Activated CD4-positive, alpha-beta T cell treated with anti-CD3 and anti-CD28 coated beads for 36 hours (primary cell): Measurements from ENCODE around the gene HMG20A. TPM values are rescaled to one million over a fixed set of nuclear protein-coding genes. Genes with fewer than 3 reads are reported as not detected.

ENCODE experiments used
- ATAC-seq: fragments of 200-7000 bp; cut with Tn5 transposase; one replicate; pipeline ENCODE4 v1.10.0; 2021; ENCODE audit warnings: mild to moderate bottlenecking, moderate library complexity
- CTCF ChIA-PET: fragments of 350-600 bp; sonication (Branson Sonifier 250); formaldehyde crosslinking; loops from one replicate; lab custom pipeline; 2021; ENCODE audit warnings: antibody characterized with exemption; lab: Charles Lee
- POLR2A ChIA-PET: fragments of 350-600 bp; sonication (Branson Sonifier 250); formaldehyde crosslinking; loops from one replicate; lab custom pipeline; 2021; ENCODE audit warnings: antibody characterized with exemption, inconsistent platforms; lab: Charles Lee
- DNase-seq: peaks from one replicate; pipeline ENCODE4 v3.0.0-alpha.2; 2020
- H3K27ac Mint-ChIP-seq: one replicate; pipeline ENCODE4 v1.8.0; 2021; ENCODE audit warnings: mixed read lengths
- H3K27me3 Mint-ChIP-seq: one replicate; pipeline ENCODE4 v1.8.0; 2021; ENCODE audit warnings: mixed read lengths
- H3K36me3 Mint-ChIP-seq: one replicate; pipeline ENCODE4 v1.8.0; 2021; ENCODE audit warnings: low read depth, mixed read lengths
- H3K4me1 Mint-ChIP-seq: one replicate; pipeline ENCODE4 v1.8.0; 2021; ENCODE audit warnings: mixed read lengths
- H3K4me3 Mint-ChIP-seq: one replicate; pipeline ENCODE4 v1.8.0; 2021; ENCODE audit warnings: mild to moderate bottlenecking, moderate library complexity, mixed read lengths
- H3K9me3 Mint-ChIP-seq: one replicate; pipeline ENCODE4 v1.8.0; 2021; ENCODE audit warnings: low read depth, mixed read lengths
- intact Hi-C, 2 experiments: fragments of 100-400 bp; cut with DNase I in 1 of 2; cut with micrococcal nuclease in 1 of 2; formaldehyde crosslinking; loops; one replicate each; pipeline versions ENCODE4 v1.14.2 to v1.15.1; 2022 to 2024; cut with DNase I, micrococcal nuclease
- total RNA-seq, 2 experiments: library from RNA; stranded (reverse); gene quantifications; one replicate each; pipeline ENCODE4 v1.2.3, GENCODE V29; 2021

Gene HMG20A
- total RNA-seq, 2 experiments from 2014 or later = 45.9 to 59.1 TPM

GRCh38 chr15:77531191-77532000 lies 110.7 kb downstream of the HMG20A start:
- Mint-ChIP-seq H3K4me3 (no peak overlapping the region), H3K9me3 (no peaks in the 10 kb centered on the region), H3K36me3 (no peaks in the 10 kb centered on the region), H3K27ac (no peak overlapping the region), H3K4me1 (no peaks in the 10 kb centered on the region), H3K27me3 (peaks cover 3% of the 10 kb centered on the region)
- ChIA-PET CTCF (interaction anchor here (0.7 kb wide), 1 partner anchor 12 kb away, joined by 3 read pairs; no protein-coding TSS in a partner anchor), POLR2A (no interaction called here)
- ATAC-seq = no peak
- no peak for DNase-seq
- intact Hi-C loops = no loop called here

GRCh38 chr15:77532067-77532710 lies 111.5 kb downstream of the HMG20A start:
- ATAC-seq (no peak), DNase-seq (no peak)
- no peaks in the 10 kb centered on the region for H3K9me3 Mint-ChIP-seq
- intact Hi-C loops = no loop called here
- no peak overlapping the region for H3K27ac Mint-ChIP-seq
- POLR2A ChIA-PET = no interaction called here
- H3K36me3 Mint-ChIP-seq = no peaks in the 10 kb centered on the region
- H3K4me1 Mint-ChIP-seq = no peaks in the 10 kb centered on the region
- CTCF ChIA-PET = interaction anchor here (0.6 to 0.8 kb wide), 3 partner anchors 11 to 548 kb away, joined by 3 to 8 read pairs (median 3); no protein-coding TSS in a partner anchor
- H3K4me3 Mint-ChIP-seq = no peak overlapping the region
- H3K27me3 Mint-ChIP-seq = peaks cover 5% of the 10 kb centered on the region

DNA sequence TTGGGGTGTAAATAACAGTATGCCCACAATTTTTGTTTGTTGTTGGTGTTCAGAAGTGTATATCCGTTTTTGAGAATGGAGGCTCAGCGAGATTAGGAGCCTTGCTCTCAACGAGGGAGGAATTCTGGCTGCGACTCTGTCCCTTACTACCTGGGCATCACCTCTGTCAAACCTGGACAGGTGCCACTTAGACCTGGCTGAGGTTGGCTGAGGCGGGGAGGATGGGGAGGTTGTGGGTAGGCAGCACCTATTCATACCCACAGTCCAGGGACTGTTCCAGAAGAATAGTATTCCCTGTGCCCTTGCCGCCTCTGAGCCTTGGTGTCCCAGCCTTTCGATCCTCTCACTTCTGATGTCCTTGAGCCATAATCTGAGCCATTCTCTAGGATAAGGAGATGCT lies 112.2 kb downstream of the HMG20A start:
- CTCF ChIA-PET = interaction anchor here (0.8 kb wide), 1 partner anchor 10 kb away, joined by 8 read pairs; no protein-coding TSS in a partner anchor
- H3K4me1 Mint-ChIP-seq = no peaks in the 10 kb centered on the region
- DNase-seq = no peak
- no peaks in the 10 kb centered on the region for H3K36me3 Mint-ChIP-seq
- H3K9me3 Mint-ChIP-seq = no peaks in the 10 kb centered on the region
- no peak overlapping the region for H3K27ac Mint-ChIP-seq
- no peak for ATAC-seq
- H3K27me3 Mint-ChIP-seq = peaks cover 5% of the 10 kb centered on the region
- H3K4me3 Mint-ChIP-seq = no peak overlapping the region
- intact Hi-C loops = no loop called here
- POLR2A ChIA-PET = no interaction called here

- Mint-ChIP-seq H3K9me3 (no peaks in the 10 kb centered on the region), H3K4me3 (no peak overlapping the region), H3K36me3 (no peaks in the 10 kb centered on the region), H3K4me1 (no peaks in the 10 kb centered on the region), H3K27ac (no peak overlapping the region), H3K27me3 (peaks cover 5% of the 10 kb centered on the region)
- DNase-seq (no peak), ATAC-seq (no peak)
- POLR2A ChIA-PET = no interaction called here
- intact Hi-C loops = no loop called here
- CTCF ChIA-PET = no interaction called here
Observed at GRCh38 chr15:77533578-77534430, 113.1 kb downstream of the HMG20A start.

Other genes starting within 250 kb of the HMG20A start
- gene PEAK1, start 784 bp upstream of the HMG20A start, total RNA-seq = 10 to 100 TPM; 26.5 to 27.0 TPM
- not detected for gene LINGO1, start 212.0 kb downstream of the HMG20A start, total RNA-seq